Caco-2 (cell line): ENCODE measurements around the gene MEF2D. TPM values are rescaled to one million over a fixed set of nuclear protein-coding genes. Genes with fewer than 3 reads are reported as not detected.
A peak's percentile ranks its signal among the peaks of the same experiment; 100 is the strongest.

ENCODE experiments used
- BruUV-seq: library from RNA; stranded (reverse); fragments of 400-500 nt; replicated peaks from 2 replicates; lab custom pipeline; 2021; lab: Mats Ljungman, UMichigan
- CTCF ChIA-PET: fragments of 300-600 bp; sonication (Branson Sonifier 250); formaldehyde crosslinking; loops from one replicate; lab custom pipeline; 2022; ENCODE audit warnings: antibody characterized with exemption; lab: Charles Lee
- POLR2A ChIA-PET: fragments of 300-600 bp; sonication (Branson Sonifier 250); formaldehyde crosslinking; loops from one replicate; lab custom pipeline; 2022; ENCODE audit warnings: antibody characterized with exemption; lab: Charles Lee
- DNase-seq, 2 experiments: peaks; one replicate each; pipeline versions ENCODE4 v3.0.0 to v3.0.0-alpha.2; 2020 to 2022
- H3K27me3 ChIP-seq: replicated peaks from 2 replicates; pipeline ENCODE4 v1.6.0; 2011; ENCODE audit warnings: low read length; ENCODE audit not compliant: control insufficient read depth, insufficient read depth
- H3K36me3 ChIP-seq: 2 replicates; pipeline ENCODE4 v1.5.1; 2011; ENCODE audit warnings: low read length; ENCODE audit not compliant: control insufficient read depth, insufficient read depth
- H3K4me1 ChIP-seq: fragments of 250-450 bp; sonication (Bioruptor Pico); 2 replicates; pipeline ENCODE4 v1.5.1; 2020; ENCODE audit warnings: mild to moderate bottlenecking
- H3K4me3 ChIP-seq: 2 replicates; pipeline ENCODE4 v1.5.1; 2011; ENCODE audit warnings: low read depth, mild to moderate bottlenecking, control low read depth, low read length
- H3K9me3 ChIP-seq: fragments of 250-450 bp; sonication (Bioruptor Pico); 2 replicates; pipeline ENCODE4 v1.5.1; 2020; ENCODE audit warnings: mild to moderate bottlenecking, moderate library complexity
- H3K27ac Mint-ChIP-seq: one replicate; pipeline ENCODE4 v1.8.0; 2022; ENCODE audit warnings: mixed read lengths; ENCODE audit not compliant: unreplicated experiment
- H3K27me3 Mint-ChIP-seq: one replicate; pipeline ENCODE4 v1.8.0; 2022; ENCODE audit warnings: mixed read lengths; ENCODE audit not compliant: insufficient read depth, unreplicated experiment
- H3K36me3 Mint-ChIP-seq: one replicate; pipeline ENCODE4 v1.8.0; 2022; ENCODE audit warnings: mild to moderate bottlenecking, mixed read lengths; ENCODE audit not compliant: insufficient read depth, unreplicated experiment
- H3K4me1 Mint-ChIP-seq: one replicate; pipeline ENCODE4 v1.8.0; 2022; ENCODE audit warnings: low read depth, mixed read lengths; ENCODE audit not compliant: unreplicated experiment
- H3K4me3 Mint-ChIP-seq: one replicate; pipeline ENCODE4 v1.8.0; 2022; ENCODE audit warnings: mild to moderate bottlenecking, moderate library complexity, mixed read lengths; ENCODE audit not compliant: unreplicated experiment
- H3K9me3 Mint-ChIP-seq: one replicate; pipeline ENCODE4 v1.8.0; 2022; ENCODE audit warnings: mixed read lengths; ENCODE audit not compliant: unreplicated experiment
- intact Hi-C: fragments of 100-400 bp; cut with micrococcal nuclease; formaldehyde crosslinking; loops from one replicate; pipeline ENCODE4 v1.10.0; 2022; ENCODE audit not compliant: unreplicated experiment
- total RNA-seq: library from RNA; stranded (reverse); gene quantifications from 2 replicates; pipeline ENCODE4 v1.2.3, GENCODE V29; 2022
- TF ChIP-seq, protein P1 (sequence below), 2 experiments: fragments of 200-600 bp in 1 of 2; IDR thresholded peaks; 1 replicate in 1 of 2; 2 replicates in 1 of 2; pipeline versions ENCODE4 v1.5.1 to v1.8.0; 2011 to 2022; ENCODE audit warnings: antibody characterized with exemption in 1 of 2, control low read depth in 1 of 2, inconsistent platforms in 1 of 2, low read depth in 1 of 2, low read length in 1 of 2, mild to moderate bottlenecking in 1 of 2, moderate library complexity in 1 of 2; ENCODE audit not compliant: insufficient read depth in 1 of 2, severe bottlenecking in 1 of 2, unreplicated experiment in 1 of 2

Gene MEF2D
- total RNA-seq, 1 experiment from 2014 or later, result 18.6 TPM

DNA sequence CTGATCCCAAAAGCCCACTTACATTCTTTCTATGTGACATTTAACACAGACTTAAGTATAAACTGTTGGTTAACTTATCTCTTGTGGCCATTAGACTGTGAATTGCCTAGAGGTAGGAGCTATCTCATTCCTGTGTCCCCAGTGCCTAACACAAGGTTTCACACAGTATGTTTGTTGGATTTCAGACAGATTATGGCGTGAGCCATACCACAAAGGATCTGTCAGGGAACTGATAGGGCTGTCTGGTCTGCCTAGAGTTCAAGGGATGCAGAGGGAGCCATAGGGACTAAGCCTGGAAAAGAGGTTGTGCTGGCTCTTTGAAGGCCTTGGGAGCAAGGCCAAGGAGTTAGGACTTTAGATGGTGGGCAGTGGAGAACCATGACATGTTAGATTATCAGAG is 40.0 kb downstream of the MEF2D start:
- no TSS peak for BruUV-seq
- no peaks in the 10 kb centered on the region for H3K27me3 ChIP-seq
- 0 out of 2 replicates have a peak, but pooled peaks cover 1% of the 10 kb centered on the region for H3K36me3 ChIP-seq
- H3K4me3 Mint-ChIP-seq, result no peak overlapping the region
- no peak overlapping the region for H3K4me3 ChIP-seq
- peaks cover 13% of the 10 kb centered on the region for H3K4me1 ChIP-seq
- ChIA-PET POLR2A (no interaction called here), CTCF (no interaction called here)
- DNase-seq, result no peak
- no peaks in the 10 kb centered on the region for H3K9me3 ChIP-seq
- no peak overlapping the region for H3K27ac Mint-ChIP-seq
- no peaks in the 10 kb centered on the region for H3K27me3 Mint-ChIP-seq
- TF ChIP-seq, protein P1, sequence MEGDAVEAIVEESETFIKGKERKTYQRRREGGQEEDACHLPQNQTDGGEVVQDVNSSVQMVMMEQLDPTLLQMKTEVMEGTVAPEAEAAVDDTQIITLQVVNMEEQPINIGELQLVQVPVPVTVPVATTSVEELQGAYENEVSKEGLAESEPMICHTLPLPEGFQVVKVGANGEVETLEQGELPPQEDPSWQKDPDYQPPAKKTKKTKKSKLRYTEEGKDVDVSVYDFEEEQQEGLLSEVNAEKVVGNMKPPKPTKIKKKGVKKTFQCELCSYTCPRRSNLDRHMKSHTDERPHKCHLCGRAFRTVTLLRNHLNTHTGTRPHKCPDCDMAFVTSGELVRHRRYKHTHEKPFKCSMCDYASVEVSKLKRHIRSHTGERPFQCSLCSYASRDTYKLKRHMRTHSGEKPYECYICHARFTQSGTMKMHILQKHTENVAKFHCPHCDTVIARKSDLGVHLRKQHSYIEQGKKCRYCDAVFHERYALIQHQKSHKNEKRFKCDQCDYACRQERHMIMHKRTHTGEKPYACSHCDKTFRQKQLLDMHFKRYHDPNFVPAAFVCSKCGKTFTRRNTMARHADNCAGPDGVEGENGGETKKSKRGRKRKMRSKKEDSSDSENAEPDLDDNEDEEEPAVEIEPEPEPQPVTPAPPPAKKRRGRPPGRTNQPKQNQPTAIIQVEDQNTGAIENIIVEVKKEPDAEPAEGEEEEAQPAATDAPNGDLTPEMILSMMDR (IDR thresholded peaks at IDR 0.05; ENCODE audit: insufficient read depth in 1 of 2, low read depth in 1 of 2, low read length in 1 of 2, severe bottlenecking in 1 of 2, unreplicated experiment in 1 of 2), result no peak
- peaks cover 17% of the 10 kb centered on the region for H3K36me3 Mint-ChIP-seq
- intact Hi-C loops, result no loop called here
- no peaks in the 10 kb centered on the region for H3K9me3 Mint-ChIP-seq
- H3K4me1 Mint-ChIP-seq, result no peaks in the 10 kb centered on the region

DNA sequence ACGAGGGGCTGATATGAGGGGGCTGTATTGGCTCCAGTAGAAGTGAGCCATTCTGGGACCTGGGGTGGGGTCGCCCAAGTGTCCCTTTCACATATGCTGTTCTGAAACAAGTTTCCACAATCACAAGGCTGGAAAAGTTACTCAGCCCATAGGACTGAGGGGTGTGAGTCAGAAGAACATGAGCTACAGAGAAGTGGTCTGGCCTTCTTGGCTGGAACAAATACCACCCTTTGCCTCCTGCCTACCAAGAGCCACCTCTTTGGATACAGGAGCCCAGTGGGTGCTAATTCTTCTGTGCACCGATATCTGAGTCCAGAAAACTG is 42.4 kb downstream of the MEF2D start:
- H3K4me3 Mint-ChIP-seq, result no peak overlapping the region
- H3K27me3 ChIP-seq, result no peaks in the 10 kb centered on the region
- H3K27ac Mint-ChIP-seq, result peak overlapping the region; percentile 90
- intact Hi-C loops, result loop anchor here (5.0 kb wide), 1 partner anchor 124 kb away; no protein-coding TSS in a partner anchor
- H3K4me1 ChIP-seq, result peaks cover 13% of the 10 kb centered on the region
- H3K36me3 ChIP-seq, result no peaks in the 10 kb centered on the region
- CTCF ChIA-PET, result interaction anchor here (0.7 to 2.3 kb wide), 13 partner anchors 9 to 150 kb away, joined by 3 to 87 read pairs (median 6); partner anchors contain the start of gene MEF2D
- H3K9me3 Mint-ChIP-seq, result no peaks in the 10 kb centered on the region
- TF ChIP-seq, protein P1 (IDR thresholded peaks at IDR 0.05; ENCODE audit: insufficient read depth in 1 of 2, low read depth in 1 of 2, low read length in 1 of 2, severe bottlenecking in 1 of 2, unreplicated experiment in 1 of 2), result no peak
- no peak for DNase-seq
- H3K36me3 Mint-ChIP-seq, result peaks cover 17% of the 10 kb centered on the region
- no peaks in the 10 kb centered on the region for H3K4me1 Mint-ChIP-seq
- BruUV-seq, result no TSS peak
- no peaks in the 10 kb centered on the region for H3K27me3 Mint-ChIP-seq
- POLR2A ChIA-PET, result interaction anchor here (0.9 to 2.1 kb wide), 5 partner anchors 43 to 140 kb away, joined by 4 to 92 read pairs (median 19); partner anchors contain the start of gene MEF2D
- no peaks in the 10 kb centered on the region for H3K9me3 ChIP-seq
- H3K4me3 ChIP-seq, result no peak overlapping the region

DNA sequence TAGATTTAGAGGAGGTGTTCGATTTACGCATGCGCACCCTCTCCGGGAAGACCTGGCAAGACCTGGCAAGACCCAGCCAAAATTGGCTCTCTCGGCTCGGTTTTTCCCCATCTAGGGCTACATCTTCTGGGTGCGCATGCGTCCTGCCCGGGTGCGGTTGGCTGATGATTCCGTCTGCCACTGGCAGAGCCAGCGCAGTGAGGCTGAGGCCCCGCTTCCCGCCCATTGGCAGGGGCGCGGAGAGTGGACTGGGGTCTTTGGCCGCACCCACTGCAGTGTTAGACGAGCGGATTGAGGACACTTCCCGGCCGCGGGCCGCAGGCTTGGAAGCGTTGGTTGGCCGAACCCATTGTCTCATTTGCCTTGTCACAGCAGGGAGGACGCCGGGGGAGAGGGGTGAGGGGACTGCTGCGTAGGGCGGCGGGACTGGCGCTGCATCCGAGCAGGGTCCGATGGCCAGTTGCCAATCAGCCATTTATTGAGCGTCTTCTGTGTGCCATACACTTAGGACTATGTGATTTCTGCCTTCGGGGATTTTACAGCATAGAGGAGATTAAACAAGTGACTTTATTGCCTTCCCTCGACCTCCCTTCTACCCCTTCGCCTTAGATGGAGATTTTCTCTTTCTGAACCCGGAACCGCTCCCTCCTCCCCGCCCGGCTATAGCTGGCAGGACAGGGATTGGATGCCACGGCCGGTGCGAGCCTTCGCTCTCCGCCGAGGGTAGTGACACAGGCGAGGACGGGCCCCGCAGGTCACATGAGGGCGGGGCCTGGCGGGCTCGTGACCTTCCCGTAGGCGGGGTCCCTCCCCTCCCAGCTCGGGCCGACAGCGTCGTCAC is 43.7 kb downstream of the MEF2D start:
- ChIA-PET POLR2A (interaction anchor here (0.7 to 2.1 kb wide), 16 partner anchors 9 to 272 kb away, joined by 3 to 92 read pairs (median 5); partner anchors contain the start of genes GPATCH4, ISG20L2, MEF2D and METTL25B), CTCF (interaction anchor here (0.6 to 2.3 kb wide), 24 partner anchors 11 to 1412 kb away, joined by 3 to 87 read pairs (median 4); partner anchors contain the start of genes MEF2D, NAXE and RHBG)
- Mint-ChIP-seq H3K4me3 (peak overlapping the region; percentile 88), H3K4me1 (peaks cover 1% of the 10 kb centered on the region), H3K36me3 (peaks cover 17% of the 10 kb centered on the region), H3K27me3 (no peaks in the 10 kb centered on the region), H3K27ac (peak overlapping the region; percentile 90), H3K9me3 (no peaks in the 10 kb centered on the region)
- BruUV-seq, result TSS peak; percentile 94
- intact Hi-C loops, result loop anchor here (1.0 to 5.0 kb wide), 5 partner anchors 14 to 152 kb away; no protein-coding TSS in a partner anchor
- peak; percentile 98 for DNase-seq
- Histone ChIP-seq H3K36me3 (no peaks in the 10 kb centered on the region), H3K4me1 (peaks cover 13% of the 10 kb centered on the region), H3K9me3 (no peaks in the 10 kb centered on the region), H3K27me3 (no peaks in the 10 kb centered on the region), H3K4me3 (peak overlapping the region; percentile 70)
- TF ChIP-seq, protein P1 (IDR thresholded peaks at IDR 0.05; ENCODE audit: insufficient read depth in 1 of 2, low read depth in 1 of 2, low read length in 1 of 2, severe bottlenecking in 1 of 2, unreplicated experiment in 1 of 2), result no peak
